GM19328 (cell line): Measurements from ENCODE around the gene NT5C3B.
"Not testable (repeated sequence)": the region's sequence is repeated elsewhere in the genome, so short reads cannot be mapped to it uniquely, and the experiment has no call there.

ENCODE experiments used
- ATAC-seq: cut with Tn5 transposase; IDR thresholded peaks from one replicate; pipeline ENCODE4 v1.9.1; 2021; ENCODE audit warnings: mild to moderate bottlenecking, moderate library complexity; ENCODE audit not compliant: unreplicated experiment

NT5C3B gene

GRCh38 chr17:41840781-41841180 lies 4.7 kb upstream of the NT5C3B start:
- ATAC-seq, result not testable (repeated sequence)

DNA sequence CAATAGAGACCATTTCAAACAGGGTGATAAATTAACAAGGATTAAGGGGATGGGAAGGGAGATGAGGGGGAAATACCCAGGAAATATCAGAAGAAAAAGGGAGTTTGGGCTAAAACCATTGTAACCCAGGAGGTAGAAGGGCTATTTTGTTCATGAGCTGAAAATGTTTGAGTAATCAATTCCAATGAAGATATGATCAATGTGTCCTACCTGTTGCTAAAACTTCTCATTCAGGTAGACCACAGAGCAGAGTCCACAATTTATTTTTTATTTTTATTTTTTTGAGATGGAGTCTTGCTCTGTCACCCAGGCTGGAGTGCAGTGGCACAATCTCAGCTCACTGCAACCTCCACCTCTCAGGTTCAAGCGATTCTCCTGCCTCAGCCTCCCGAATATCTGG lies 3.4 kb upstream of the NT5C3B start:
- not testable (repeated sequence) for ATAC-seq

GRCh38 chr17:41837761-41838538 lies 1.9 kb upstream of the NT5C3B start, which contains the start of gene KLHL10:
KLHL10 (plus strand) TSS chr17:41837825; CDS start chr17:41837933, 108 bp downstream.
- no peak for ATAC-seq

DNA sequence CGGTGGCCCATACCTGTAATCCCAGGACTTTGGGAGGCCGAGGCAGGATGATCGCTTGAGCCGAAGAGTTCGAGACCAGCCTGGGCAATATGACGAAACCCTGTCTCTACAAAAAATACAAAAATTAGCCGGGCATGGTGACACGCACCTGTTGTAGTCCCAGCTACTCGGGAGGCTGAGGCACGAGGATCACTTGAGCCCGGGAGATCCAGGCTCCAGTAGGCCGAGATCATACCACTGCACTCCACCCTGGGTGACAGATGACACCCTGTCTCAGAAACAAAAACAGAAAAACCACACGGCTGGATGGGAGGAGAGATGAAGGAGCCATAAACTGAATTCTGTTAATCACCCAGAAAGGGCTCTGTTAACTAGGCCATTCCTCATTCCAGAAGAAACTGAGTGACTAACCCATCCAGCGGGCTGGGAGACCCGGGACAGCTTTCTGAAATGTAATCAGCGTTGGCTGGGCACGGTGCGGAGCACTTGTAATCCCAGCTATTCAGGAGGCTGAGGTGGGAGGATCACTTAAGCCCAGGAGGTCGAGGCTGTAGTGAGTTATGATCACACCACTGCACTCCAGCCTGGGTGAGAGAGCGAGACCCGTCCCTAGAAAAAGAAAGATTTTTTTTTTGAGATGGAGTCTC lies 641 bp upstream of the NT5C3B start:
- no peak for ATAC-seq

DNA sequence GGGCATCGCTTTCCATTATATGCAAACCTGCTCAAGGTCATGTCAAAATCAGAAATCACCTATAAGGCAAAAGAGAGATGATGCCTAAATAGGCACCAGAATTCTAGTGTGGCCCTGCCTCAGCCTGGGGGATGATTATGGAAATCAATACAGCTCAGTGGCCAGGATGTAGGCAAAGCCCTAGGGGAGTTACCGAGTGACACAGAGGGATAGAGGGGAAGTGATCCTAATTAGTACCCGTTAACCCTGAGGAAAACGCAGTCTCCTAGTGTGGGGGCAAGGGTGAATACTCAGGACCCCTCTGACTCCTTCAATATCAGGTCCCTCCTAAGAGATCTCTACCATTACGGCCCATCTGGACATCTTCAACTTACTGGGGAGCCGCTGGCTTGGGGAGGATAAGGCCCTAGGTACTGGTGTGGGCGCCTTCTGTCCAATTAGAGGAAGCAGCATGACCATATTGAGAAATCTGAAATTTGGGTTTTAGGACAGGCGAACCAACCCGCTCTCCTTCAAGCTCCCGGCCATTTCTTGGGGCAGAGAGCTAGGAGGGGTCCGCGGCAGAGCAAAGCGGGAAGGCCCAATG lies 725 bp downstream of the NT5C3B start:
- no peak for ATAC-seq

DNA sequence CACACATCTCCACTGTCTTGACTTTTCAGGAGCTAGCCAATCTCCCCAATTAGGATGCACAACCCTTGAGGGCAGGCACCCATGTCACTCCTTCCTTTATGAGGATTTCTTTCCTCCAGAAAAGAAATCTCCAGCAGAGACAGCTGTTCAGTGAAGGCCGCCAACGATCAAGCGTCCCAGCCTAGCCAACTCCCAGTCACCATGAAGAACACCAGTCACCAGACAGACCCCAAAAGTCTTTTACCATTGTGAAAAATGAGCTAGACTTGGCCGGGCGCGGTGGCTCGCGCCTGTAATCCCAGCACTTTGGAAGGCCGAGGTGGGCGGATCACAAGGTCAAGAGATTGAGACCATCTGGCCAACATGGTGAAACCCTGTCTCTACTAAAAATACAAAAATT lies 6.1 kb downstream of the NT5C3B start:
- not testable (repeated sequence) for ATAC-seq

- no peak for ATAC-seq
Measured at GRCh38 chr17:41825175-41825845, 10.7 kb downstream of the NT5C3B start.

GRCh38 chr17:41824086-41824485 lies 11.9 kb downstream of the NT5C3B start:
- ATAC-seq, result no peak

GRCh38 chr17:41823580-41823979 lies 12.5 kb downstream of the NT5C3B start:
- no peak for ATAC-seq

DNA sequence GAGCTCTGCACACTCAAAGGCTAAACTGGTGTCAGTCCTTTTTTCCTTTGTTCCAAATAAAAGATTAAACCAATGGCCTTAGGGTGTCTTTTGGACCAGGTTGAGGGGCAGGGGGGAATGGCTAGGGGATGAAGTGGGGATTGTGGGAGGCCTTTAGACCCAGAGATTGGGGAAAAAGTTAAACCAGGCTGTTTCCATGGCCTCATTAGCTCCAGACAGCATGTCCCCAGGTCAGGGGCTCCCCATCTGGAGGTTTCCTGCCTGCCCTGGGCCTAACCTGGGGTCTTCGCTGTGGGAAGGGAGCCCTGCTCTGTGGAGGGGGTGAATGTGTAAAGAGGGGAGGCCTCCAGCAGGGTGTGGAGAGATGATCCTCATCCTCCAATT lies 12.9 kb downstream of the NT5C3B start:
- no peak for ATAC-seq

- no peak for ATAC-seq
Measured at GRCh38 chr17:41822216-41823140, 13.6 kb downstream of the NT5C3B start.

- ATAC-seq, result no peak
Measured at GRCh38 chr17:41821776-41822175, 14.3 kb downstream of the NT5C3B start.

- ATAC-seq, result no peak
Measured at GRCh38 chr17:41818024-41818423, 18.0 kb downstream of the NT5C3B start.

GRCh38 chr17:41816637-41817320 lies 19.3 kb downstream of the NT5C3B start:
- no peak for ATAC-seq

DNA sequence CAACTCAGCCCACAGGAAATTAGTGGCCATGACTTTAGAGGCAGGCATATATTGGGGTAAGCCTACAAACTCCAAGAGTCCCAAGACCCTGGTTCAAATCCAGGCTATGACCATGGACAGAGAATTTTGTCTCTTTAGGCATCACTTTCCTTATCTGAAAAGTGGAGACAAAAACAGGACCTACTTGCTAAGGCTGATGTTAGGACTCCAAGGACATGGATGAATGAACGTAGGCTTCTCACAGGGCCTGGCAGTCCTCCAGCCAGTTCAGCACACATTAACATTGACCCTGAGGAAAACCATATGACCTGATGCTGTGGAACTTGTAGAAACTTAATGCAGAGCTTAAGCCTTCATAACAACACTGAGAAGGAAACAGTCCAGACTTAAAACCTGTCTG lies 21.8 kb downstream of the NT5C3B start:
- no peak for ATAC-seq

- no peak for ATAC-seq
Measured at GRCh38 chr17:41813699-41814124, 22.3 kb downstream of the NT5C3B start.

- no peak for ATAC-seq
Measured at GRCh38 chr17:41813152-41813680, 22.8 kb downstream of the NT5C3B start.

DNA sequence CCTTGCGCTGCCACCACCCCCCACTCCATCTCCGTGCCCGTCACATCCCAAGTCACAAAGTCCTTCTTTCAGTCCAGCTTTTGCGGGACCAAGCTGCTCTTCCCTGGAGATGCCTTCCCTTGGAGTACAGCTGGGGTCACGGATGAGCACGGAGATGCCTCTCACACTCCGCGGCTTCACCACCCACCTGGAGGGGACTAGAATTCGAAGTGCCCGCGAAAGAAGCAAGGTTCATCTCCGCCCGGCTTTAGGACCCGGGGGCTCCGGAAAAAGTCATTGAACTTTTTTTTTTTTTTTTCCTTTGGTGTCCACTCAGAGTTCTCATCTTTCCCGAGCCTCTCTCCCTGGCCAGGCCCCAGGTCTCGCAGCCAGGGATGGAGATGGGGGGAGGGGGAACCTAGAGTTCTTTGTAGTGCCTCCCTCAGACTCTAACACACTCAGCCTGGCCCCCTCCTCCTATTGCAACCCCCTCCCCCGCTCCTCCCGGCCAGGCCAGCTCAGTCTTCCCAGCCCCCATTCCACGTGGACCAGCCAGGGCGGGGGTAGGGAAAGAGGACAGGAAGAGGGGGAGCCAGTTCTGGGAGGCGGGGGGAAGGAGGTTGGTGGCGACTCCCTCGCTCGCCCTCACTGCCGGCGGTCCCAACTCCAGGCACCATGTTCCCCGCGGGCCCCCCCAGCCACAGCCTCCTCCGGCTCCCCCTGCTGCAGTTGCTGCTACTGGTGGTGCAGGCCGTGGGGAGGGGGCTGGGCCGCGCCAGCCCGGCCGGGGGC lies 23.5 kb downstream of the NT5C3B start, which contains the start of gene FKBP10:
TSS of gene FKBP10 (plus strand) at position 624 of the 771 bp plus-strand sequence. CDS start at position 655, 31 bp downstream.
- no peak for ATAC-seq
